ENCODE results near the gene BTBD16. TPM values are rescaled to one million over a fixed set of nuclear protein-coding genes. Genes with fewer than 3 reads are reported as not detected.

Gene BTBD16
- total RNA-seq, 4 donors from 2014 or later, result not detected

DNA sequence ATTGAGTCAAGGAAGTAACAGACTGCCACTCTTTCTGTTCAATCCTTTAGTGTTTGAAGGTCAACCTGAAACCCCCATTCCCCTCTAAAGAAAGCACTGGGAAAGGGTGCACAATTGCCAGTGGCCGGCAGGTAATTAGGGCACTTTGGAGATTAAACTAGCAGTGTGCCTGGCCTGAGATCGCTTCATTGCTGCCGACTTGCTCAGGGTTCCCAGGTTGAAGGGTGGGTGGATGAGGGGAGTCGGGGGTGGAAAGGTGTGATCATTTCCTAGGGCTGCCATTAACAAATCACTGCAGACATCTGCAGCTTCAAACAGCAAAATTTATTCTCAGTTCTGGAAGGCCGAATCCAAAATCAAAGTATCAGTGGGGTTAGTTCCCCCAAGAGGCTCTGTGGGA lies 16.3 kb upstream of the BTBD16 start:
- TF ChIP-seq, protein P1, sequence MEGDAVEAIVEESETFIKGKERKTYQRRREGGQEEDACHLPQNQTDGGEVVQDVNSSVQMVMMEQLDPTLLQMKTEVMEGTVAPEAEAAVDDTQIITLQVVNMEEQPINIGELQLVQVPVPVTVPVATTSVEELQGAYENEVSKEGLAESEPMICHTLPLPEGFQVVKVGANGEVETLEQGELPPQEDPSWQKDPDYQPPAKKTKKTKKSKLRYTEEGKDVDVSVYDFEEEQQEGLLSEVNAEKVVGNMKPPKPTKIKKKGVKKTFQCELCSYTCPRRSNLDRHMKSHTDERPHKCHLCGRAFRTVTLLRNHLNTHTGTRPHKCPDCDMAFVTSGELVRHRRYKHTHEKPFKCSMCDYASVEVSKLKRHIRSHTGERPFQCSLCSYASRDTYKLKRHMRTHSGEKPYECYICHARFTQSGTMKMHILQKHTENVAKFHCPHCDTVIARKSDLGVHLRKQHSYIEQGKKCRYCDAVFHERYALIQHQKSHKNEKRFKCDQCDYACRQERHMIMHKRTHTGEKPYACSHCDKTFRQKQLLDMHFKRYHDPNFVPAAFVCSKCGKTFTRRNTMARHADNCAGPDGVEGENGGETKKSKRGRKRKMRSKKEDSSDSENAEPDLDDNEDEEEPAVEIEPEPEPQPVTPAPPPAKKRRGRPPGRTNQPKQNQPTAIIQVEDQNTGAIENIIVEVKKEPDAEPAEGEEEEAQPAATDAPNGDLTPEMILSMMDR (IDR thresholded peaks at IDR 0.05; ENCODE audit: low read depth), result no peak

DNA sequence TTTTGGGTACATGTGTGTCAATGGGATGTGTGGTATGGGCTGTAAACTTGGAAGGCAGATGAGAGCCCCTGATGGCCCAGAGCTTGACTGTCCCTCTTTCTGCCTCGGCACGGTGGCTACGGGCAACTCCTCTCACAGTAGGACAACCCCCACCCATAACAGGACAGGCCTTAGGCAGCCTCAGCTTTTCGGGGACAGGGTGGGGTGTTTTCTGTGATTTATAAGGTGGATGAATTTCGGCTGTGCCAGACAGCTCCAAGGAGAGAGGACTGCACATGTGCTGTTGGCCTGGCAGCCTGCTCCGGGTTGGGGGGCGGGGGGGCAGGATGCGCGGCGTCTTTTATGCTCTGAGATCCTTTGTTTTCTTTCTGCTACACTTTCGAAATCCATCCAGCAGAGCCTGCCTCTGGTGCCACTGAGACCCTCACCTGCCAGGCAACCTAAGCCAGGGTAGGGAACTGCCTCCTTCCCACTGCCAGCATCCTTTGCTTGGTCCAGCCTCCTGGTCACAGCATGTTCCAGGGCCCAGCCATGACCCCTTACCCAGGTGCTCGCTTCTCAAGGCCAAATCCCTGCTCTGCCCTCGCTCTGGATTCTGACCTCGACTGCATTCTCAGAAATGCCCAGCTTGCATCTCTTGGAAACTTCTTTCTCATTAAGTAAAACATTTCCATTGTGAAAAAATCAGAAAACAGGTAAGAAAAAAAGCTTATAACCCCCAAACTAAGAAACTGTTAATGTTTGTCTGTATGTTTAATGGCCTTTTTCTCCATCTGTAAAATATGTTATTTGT lies 15.4 kb upstream of the BTBD16 start:
- TF ChIP-seq, protein P1 (IDR thresholded peaks at IDR 0.05; ENCODE audit: low read depth), result no peak

DNA sequence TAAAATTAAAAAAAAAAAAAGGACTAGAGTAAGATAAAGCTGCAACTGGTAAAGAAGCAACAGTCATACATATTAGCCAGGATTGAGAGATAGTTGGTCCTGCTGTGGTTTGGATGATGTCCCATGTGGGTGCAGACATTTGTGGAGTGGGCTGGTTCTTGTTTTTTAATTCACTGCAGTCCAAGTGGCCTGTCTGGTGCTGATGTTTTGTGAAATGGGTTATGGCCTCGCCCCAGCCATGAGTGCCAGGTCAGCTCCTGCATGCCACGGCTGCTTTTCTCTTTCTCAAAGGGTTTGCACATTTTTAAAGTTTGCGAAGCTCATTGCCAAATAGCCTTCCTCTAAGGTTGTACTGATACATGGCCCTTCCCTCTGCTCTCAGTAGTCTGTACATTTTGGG lies 14.1 kb upstream of the BTBD16 start:
- TF ChIP-seq, protein P1 (IDR thresholded peaks at IDR 0.05; ENCODE audit: low read depth), result no peak

DNA sequence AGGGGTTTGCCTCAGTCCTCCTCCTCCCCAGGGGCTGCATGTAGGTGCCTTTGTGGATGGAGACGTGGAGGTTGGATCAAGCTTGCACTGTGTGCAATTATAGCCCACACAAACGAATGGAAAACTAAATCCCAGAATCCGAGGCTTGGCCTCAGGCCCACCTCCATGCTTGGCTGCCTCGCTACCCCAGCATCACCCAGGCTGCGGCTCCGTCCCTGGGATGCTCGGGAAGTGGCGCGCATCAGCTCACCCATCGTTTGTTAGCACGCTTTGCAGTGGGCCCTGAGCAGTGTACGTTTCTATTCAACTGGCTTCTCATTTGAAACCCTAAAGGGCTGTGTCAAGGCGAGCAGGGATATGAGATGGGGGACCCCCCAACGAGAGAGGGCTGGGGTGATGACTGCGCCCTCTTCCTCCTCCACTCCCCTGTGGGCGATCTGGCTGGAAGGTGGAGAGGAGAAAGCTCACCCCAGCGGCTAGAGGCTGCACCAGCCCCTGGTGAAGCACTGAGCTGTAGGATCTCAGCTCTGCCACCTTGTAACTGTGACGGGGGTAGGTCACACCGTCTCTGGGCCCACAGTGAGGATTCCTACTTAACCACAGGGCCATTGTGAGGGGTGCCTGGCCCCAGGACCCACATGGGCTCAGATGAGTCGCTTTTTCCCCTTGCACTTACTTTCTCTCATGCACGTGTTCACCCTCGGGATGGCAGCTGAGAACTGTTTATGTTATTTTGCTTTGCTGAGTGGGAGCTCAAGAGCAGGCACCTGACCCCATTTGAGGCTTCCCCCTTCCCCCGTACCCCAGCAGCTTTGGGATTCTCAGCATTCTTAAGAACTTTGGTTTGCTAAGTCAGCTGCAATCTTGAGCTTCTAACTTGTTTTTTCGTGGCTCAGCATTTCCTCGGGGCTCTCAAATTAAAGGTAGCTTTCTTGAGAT lies 12.7 kb upstream of the BTBD16 start:
- TF ChIP-seq, protein P1 (IDR thresholded peaks at IDR 0.05; ENCODE audit: low read depth), result no peak

DNA sequence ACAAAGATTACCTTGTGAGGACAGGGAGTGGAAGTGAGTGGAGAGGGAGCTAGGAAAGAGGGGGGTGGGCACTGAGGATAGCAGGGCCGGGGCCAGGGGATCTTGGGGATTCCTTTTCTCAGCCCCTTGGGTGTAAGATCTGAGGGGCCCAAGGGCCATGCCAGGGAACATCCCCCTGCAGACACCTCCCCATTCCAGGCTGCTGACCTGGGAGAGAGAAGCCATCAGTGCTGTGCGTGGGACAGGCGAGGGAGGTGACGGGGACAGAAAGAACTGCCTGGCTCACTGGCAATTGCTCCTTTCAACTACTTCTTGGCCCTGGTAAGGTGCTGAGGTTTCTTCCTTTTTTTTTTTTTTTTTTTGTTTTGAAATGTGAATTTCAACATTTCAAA lies 12.0 kb upstream of the BTBD16 start:
- TF ChIP-seq, protein P1 (IDR thresholded peaks at IDR 0.05; ENCODE audit: low read depth), result no peak

DNA sequence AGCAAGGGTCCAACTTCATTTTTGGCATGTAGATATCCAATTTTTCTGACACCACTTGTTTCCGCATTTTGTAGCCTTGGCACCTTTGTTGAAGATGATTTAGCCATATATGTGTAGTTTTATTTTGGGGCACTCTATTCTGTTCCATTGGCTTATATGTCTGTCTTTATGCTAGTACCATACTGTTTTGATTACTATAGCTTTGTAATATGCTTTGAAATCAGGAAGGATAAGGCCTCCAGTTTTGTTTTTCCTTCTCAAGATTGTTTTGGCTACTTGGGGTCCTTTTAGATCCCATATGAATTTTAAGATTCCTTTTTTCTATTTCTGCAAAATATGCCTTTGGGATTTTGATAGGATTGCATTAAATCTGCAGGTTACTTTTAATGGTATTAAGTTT lies 9.5 kb upstream of the BTBD16 start:
- TF ChIP-seq, protein P1 (IDR thresholded peaks at IDR 0.05; ENCODE audit: low read depth), result no peak

DNA sequence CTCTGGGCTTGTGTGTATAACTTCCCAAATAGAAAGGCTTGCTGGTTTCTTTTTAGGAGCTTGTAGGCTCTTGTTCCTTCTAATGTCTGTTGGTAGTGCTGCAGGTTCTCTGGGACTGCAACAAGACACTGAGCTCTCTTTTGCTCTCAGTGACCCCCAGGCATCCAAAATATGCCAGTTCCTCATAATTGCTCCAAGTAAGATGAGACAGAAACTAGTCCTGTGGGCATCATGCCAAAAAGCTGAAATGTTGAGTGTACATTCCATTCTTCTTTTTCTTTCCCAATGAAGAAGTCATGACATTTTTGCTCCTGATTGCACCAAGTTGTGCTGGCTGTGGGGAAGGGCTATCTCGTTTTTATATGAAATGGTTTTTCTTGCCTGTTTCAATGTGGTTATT lies 7.1 kb upstream of the BTBD16 start:
- TF ChIP-seq, protein P1 (IDR thresholded peaks at IDR 0.05; ENCODE audit: low read depth), result no peak

Data from subcutaneous adipose tissue (tissue), 4 donors.